RWPE1 (cell line): ENCODE results near the gene BLVRA.

Source experiments
- CTCF ChIA-PET: fragments of 350-600 bp; sonication (Branson Sonifier 250); formaldehyde crosslinking; extraction: SDS; loops from one replicate; lab custom pipeline; 2021; lab: Yijun Ruan, JAX
- POLR2A ChIA-PET: fragments of 400-600 bp; formaldehyde crosslinking; extraction: SDS; loops from one replicate; lab custom pipeline; 2020; ENCODE audit warnings: antibody characterized with exemption; ENCODE audit not compliant: low non-redundant PET; lab: Yijun Ruan, JAX
- DNase-seq: peaks from one replicate; pipeline ENCODE4 v3.0.0; 2012; ENCODE audit warnings: low spot score
- H3K27ac ChIP-seq: fragments of 450-650 bp; 2 replicates; pipeline ENCODE4 v1.5.1; 2017
- TF ChIP-seq, protein P1 (sequence below): fragments of 450-650 bp; conservative IDR thresholded peaks from 2 replicates; pipeline ENCODE4 v1.5.1; 2017; ENCODE audit warnings: low read depth, mild to moderate bottlenecking

Gene BLVRA

DNA sequence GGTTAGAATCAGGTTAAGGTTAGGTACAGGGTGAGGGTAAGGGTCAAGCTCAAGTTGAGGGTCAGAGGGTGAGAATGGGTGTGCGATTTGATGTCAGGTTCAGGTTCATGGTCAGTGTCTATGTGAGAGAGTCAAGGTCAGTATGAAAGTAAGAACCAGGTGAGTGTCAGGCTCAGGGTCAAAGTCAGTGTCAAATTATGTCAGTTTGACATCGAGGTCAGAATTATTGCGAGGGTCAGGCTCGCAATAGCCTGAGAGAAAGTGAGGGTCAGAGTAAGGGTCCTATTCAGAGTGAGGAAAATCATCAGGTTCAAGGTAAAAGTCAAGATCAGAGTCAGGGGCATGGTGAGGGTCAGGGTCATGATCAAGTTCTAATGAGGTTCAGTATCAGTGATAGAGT, 97.8 kb downstream of the BLVRA start:
- no peak for DNase-seq
- H3K27ac ChIP-seq: no peak overlapping the region
- ChIA-PET CTCF (interaction anchor here (0.6 kb wide), 3 partner anchors 17 to 97 kb away, joined by 3 to 4 read pairs (median 4); no protein-coding TSS in a partner anchor), POLR2A (no interaction called here)
- TF ChIP-seq, protein P1, sequence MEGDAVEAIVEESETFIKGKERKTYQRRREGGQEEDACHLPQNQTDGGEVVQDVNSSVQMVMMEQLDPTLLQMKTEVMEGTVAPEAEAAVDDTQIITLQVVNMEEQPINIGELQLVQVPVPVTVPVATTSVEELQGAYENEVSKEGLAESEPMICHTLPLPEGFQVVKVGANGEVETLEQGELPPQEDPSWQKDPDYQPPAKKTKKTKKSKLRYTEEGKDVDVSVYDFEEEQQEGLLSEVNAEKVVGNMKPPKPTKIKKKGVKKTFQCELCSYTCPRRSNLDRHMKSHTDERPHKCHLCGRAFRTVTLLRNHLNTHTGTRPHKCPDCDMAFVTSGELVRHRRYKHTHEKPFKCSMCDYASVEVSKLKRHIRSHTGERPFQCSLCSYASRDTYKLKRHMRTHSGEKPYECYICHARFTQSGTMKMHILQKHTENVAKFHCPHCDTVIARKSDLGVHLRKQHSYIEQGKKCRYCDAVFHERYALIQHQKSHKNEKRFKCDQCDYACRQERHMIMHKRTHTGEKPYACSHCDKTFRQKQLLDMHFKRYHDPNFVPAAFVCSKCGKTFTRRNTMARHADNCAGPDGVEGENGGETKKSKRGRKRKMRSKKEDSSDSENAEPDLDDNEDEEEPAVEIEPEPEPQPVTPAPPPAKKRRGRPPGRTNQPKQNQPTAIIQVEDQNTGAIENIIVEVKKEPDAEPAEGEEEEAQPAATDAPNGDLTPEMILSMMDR: no peak
